Neural crest cell (in vitro differentiated cells): ENCODE data around the gene MTA1. TPM values are rescaled to one million over a fixed set of nuclear protein-coding genes. Genes with fewer than 3 reads are reported as not detected.

Experiments used
- DNase-seq: peaks from one replicate; pipeline ENCODE4 v3.0.0; 2021; ENCODE audit warnings: low read depth, mixed read lengths, low spot score
- H3K27ac Mint-ChIP-seq: one replicate; pipeline ENCODE4 v1.8.0; 2021; ENCODE audit warnings: mild to moderate bottlenecking, mixed read lengths; ENCODE audit not compliant: unreplicated experiment
- H3K27me3 Mint-ChIP-seq: 2 replicates; pipeline ENCODE4 v1.8.0; 2021; ENCODE audit warnings: low read depth, mild to moderate bottlenecking, mixed read lengths
- H3K36me3 Mint-ChIP-seq: 2 replicates; pipeline ENCODE4 v1.8.0; 2021; ENCODE audit warnings: low read depth, mild to moderate bottlenecking, mixed read lengths
- H3K4me1 Mint-ChIP-seq: 2 replicates; pipeline ENCODE4 v1.8.0; 2021; ENCODE audit warnings: mixed read lengths
- H3K4me3 Mint-ChIP-seq: one replicate; pipeline ENCODE4 v1.8.0; 2021; ENCODE audit warnings: mild to moderate bottlenecking, mixed read lengths
- H3K9me3 Mint-ChIP-seq: 2 replicates; pipeline ENCODE4 v1.8.0; 2021; ENCODE audit warnings: mixed read lengths
- CTCF ChIP-seq: fragments of 200-600 bp; sonication (generic); conservative IDR thresholded peaks from 2 replicates; pipeline ENCODE4 v1.5.0; 2021; ENCODE audit warnings: antibody characterized with exemption, mild to moderate bottlenecking
- total RNA-seq: library from RNA; stranded (reverse); gene quantifications from 2 replicates; pipeline ENCODE4 v1.2.1, GENCODE V29; 2021

The MTA1 gene
- total RNA-seq, 1 donor from 2014 or later, result 246 TPM

GRCh38 chr14:105461903-105462302 is 42.3 kb downstream of the MTA1 start:
- no peaks in the 10 kb centered on the region for H3K4me1 Mint-ChIP-seq
- peak overlapping the region; percentile 57 for H3K4me3 Mint-ChIP-seq
- no peak overlapping the region for H3K27ac Mint-ChIP-seq
- no peak for TF ChIP-seq CTCF
- no peaks in the 10 kb centered on the region for H3K9me3 Mint-ChIP-seq
- no peaks in the 10 kb centered on the region for H3K27me3 Mint-ChIP-seq
- no peak for DNase-seq
- H3K36me3 Mint-ChIP-seq, result no peaks in the 10 kb centered on the region

- DNase-seq, result no peak
- H3K4me1 Mint-ChIP-seq, result no peaks in the 10 kb centered on the region
- H3K36me3 Mint-ChIP-seq, result no peaks in the 10 kb centered on the region
- H3K27ac Mint-ChIP-seq, result no peak overlapping the region
- no peaks in the 10 kb centered on the region for H3K9me3 Mint-ChIP-seq
- TF ChIP-seq CTCF, result no peak
- no peak overlapping the region for H3K4me3 Mint-ChIP-seq
- no peaks in the 10 kb centered on the region for H3K27me3 Mint-ChIP-seq
Observed at GRCh38 chr14:105464501-105464900, 44.9 kb downstream of the MTA1 start.

- H3K36me3 Mint-ChIP-seq, result no peaks in the 10 kb centered on the region
- H3K27ac Mint-ChIP-seq, result no peak overlapping the region
- no peaks in the 10 kb centered on the region for H3K27me3 Mint-ChIP-seq
- TF ChIP-seq CTCF, result no peak
- H3K4me1 Mint-ChIP-seq, result no peaks in the 10 kb centered on the region
- no peaks in the 10 kb centered on the region for H3K9me3 Mint-ChIP-seq
- no peak overlapping the region for H3K4me3 Mint-ChIP-seq
- no peak for DNase-seq
Observed at GRCh38 chr14:105465209-105466031, 45.8 kb downstream of the MTA1 start.

GRCh38 chr14:105466531-105467248 is 47.1 kb downstream of the MTA1 start:
- Mint-ChIP-seq H3K9me3 (no peaks in the 10 kb centered on the region), H3K4me3 (no peak overlapping the region), H3K4me1 (no peaks in the 10 kb centered on the region), H3K27ac (no peak overlapping the region), H3K27me3 (no peaks in the 10 kb centered on the region), H3K36me3 (no peaks in the 10 kb centered on the region)
- TF ChIP-seq CTCF, result no peak
- DNase-seq, result no peak

- Mint-ChIP-seq H3K27ac (no peak overlapping the region), H3K9me3 (no peaks in the 10 kb centered on the region), H3K36me3 (no peaks in the 10 kb centered on the region), H3K27me3 (no peaks in the 10 kb centered on the region), H3K4me1 (no peaks in the 10 kb centered on the region), H3K4me3 (no peak overlapping the region)
- DNase-seq, result no peak
- no peak for TF ChIP-seq CTCF
Observed at GRCh38 chr14:105467249-105467941, 47.8 kb downstream of the MTA1 start.
